A673 (cell line): ENCODE results near the gene RANBP3.

ENCODE experiments used
- EZH2 ChIP-seq: fragments of 200-600 bp; sonication (generic); IDR thresholded peaks from 2 replicates; pipeline ENCODE4 v1.6.1; 2017; ENCODE audit warnings: borderline replicate concordance, low read depth, mild to moderate bottlenecking, mixed read lengths, antibody characterized with exemption, low read length; ENCODE audit not compliant: poor library complexity, severe bottlenecking
- TF ChIP-seq, protein P1 (sequence below): fragments of 300-800, 200-600 bp; sonication (generic); conservative IDR thresholded peaks from 2 replicates; pipeline ENCODE4 v1.5.1; 2017; ENCODE audit warnings: low read depth, mild to moderate bottlenecking, antibody characterized with exemption, low read length, moderate library complexity, mixed read lengths

DNA sequence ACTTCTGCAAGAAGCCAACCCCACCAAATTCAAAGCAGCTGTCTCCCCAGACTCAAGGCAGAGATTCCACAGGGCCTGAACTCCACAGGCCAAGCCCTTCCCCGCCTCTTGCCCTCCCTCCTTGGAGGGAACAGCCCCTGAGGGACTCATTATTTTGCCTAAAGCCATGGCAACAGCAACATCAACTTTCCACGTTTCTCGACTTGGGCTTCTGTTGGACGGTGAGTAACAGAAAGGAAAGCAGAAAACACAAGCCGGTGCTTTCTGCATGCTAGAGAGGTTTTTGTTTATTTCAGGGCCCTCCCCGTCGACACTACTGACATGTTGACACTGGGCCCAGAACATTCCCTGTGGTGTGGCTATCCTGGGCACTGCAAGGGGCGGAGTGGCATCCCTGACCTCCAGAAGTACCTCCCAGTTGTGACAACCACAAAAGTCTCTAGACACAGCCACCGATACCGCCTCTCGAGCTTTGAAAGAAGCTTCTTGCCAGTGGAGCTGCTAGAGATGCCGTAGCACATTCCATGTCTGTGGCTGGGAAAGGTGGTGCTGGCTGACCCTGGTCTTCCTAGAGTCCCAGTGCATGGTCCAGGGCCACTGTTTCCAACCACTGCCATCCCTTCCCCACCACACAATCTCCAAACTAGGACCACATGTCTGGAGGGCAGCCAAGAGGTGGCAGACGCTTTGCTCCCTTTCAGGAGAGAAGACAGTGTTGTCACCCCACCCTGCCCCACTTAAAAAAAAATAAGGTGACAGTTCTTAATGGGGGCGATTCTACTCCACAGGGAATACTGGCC lies 51.1 kb downstream of the RANBP3 start:
- no peak for TF ChIP-seq EZH2
- TF ChIP-seq, protein P1, sequence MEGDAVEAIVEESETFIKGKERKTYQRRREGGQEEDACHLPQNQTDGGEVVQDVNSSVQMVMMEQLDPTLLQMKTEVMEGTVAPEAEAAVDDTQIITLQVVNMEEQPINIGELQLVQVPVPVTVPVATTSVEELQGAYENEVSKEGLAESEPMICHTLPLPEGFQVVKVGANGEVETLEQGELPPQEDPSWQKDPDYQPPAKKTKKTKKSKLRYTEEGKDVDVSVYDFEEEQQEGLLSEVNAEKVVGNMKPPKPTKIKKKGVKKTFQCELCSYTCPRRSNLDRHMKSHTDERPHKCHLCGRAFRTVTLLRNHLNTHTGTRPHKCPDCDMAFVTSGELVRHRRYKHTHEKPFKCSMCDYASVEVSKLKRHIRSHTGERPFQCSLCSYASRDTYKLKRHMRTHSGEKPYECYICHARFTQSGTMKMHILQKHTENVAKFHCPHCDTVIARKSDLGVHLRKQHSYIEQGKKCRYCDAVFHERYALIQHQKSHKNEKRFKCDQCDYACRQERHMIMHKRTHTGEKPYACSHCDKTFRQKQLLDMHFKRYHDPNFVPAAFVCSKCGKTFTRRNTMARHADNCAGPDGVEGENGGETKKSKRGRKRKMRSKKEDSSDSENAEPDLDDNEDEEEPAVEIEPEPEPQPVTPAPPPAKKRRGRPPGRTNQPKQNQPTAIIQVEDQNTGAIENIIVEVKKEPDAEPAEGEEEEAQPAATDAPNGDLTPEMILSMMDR, result no peak
